Measurements from ENCODE around the gene LEKR1. TPM values are rescaled to one million over a fixed set of nuclear protein-coding genes. Genes with fewer than 3 reads are reported as not detected.
"Not testable (repeated sequence)": the region's sequence is repeated elsewhere in the genome, so short reads cannot be mapped to it uniquely, and the experiment has no call there.

The LEKR1 gene
- total and polyA plus RNA-seq, 2 donors (not counting 3 experiments of a cell fraction or from before 2014, with no cell fraction given): 0.07 to 0.64 TPM

- Histone ChIP-seq H3K9me3 (replicated peaks; ENCODE audit: control insufficient read depth, insufficient read depth, low read length) (no peaks in the 10 kb centered on the region), H4K20me1 (replicated peaks; ENCODE audit: control insufficient read depth, extremely low read depth, insufficient read depth, low read length) (no peaks in the 10 kb centered on the region), H2AFZ (ENCODE audit: low read depth, low read length) (no peak overlapping the region), H3K27ac (ENCODE audit: insufficient read depth, low read depth, low read length) (no peak overlapping the region), H3K4me2 (ENCODE audit: insufficient read depth, low read length) (no peak overlapping the region), H3K9ac (replicated peaks; ENCODE audit: extremely low read depth, insufficient read depth, low read length) (no peak overlapping the region), H3K36me3 (ENCODE audit: control insufficient read depth in 2 of 2, extremely low read depth in 1 of 2, insufficient read depth in 2 of 2, low read length in 2 of 2) (no peaks in the 10 kb centered on the region), H3K27me3 (ENCODE audit: control insufficient read depth in 2 of 2, insufficient read depth in 2 of 2, low read length in 2 of 2) (no peaks in the 10 kb centered on the region), H3K4me3 (replicated peaks in 1 of 3; ENCODE audit: insufficient read depth in 1 of 3, low read depth in 1 of 3, low read length in 3 of 3) (no peak overlapping the region), H3K79me2 (ENCODE audit: control insufficient read depth, insufficient read depth, low read length) (no peaks in the 10 kb centered on the region), H3K9me1 (replicated peaks; ENCODE audit: control insufficient read depth, extremely low read depth, insufficient read depth, low read length) (no peaks in the 10 kb centered on the region), H3K4me1 (ENCODE audit: control insufficient read depth, extremely low read depth, insufficient read depth, low read length) (no peaks in the 10 kb centered on the region)
- no peak for FAIRE-seq
- POLR2A ChIA-PET: no interaction called here
- DNase-seq (ENCODE audit: low read depth, low spot score): no peak
- dilution Hi-C loops (cut with MboI; ENCODE audit: extremely low pct_ligation_motif_present, low sequenced_read_pairs): no loop called here
- BruUV-seq (replicated peaks): no TSS peak
- intact Hi-C loops (cut with micrococcal nuclease): no loop called here
- CTCF ChIA-PET: no interaction called here
- TF ChIP-seq GATA2 (IDR thresholded peaks at IDR 0.05; ENCODE audit: insufficient read depth, insufficient read length, low read depth, low read length): no peak
- TF ChIP-seq FOS (IDR thresholded peaks at IDR 0.05; ENCODE audit: borderline replicate concordance, insufficient read depth, low read length): no peak
- TF ChIP-seq CTCF (IDR thresholded peaks at IDR 0.05; ENCODE audit: extremely low read depth in 1 of 2, insufficient read depth in 1 of 2, low read depth in 1 of 2, low read length in 2 of 2): no peak
- TF ChIP-seq JUN (IDR thresholded peaks at IDR 0.05; ENCODE audit: borderline replicate concordance, insufficient read depth, insufficient read length, low read depth): no peak
- no peak for TF ChIP-seq POLR2A (IDR thresholded peaks at IDR 0.05; ENCODE audit: low read depth, low read length)
- TF ChIP-seq EZH2 (IDR thresholded peaks at IDR 0.05; ENCODE audit: borderline replicate concordance, low read depth, low read length, severe bottlenecking): no peak
- TF ChIP-seq MYC (IDR thresholded peaks at IDR 0.05; ENCODE audit: low read depth, low read length): no peak
- TF ChIP-seq POLR2AphosphoS5 (IDR thresholded peaks at IDR 0.05; ENCODE audit: insufficient read depth, low read depth, low read length): no peak
- TF ChIP-seq MAX (IDR thresholded peaks at IDR 0.05; ENCODE audit: insufficient read depth, insufficient read length): no peak
Measured at GRCh38 chr3:156964577-156964976, 138.4 kb downstream of the LEKR1 start.

- H3K4me3 ChIP-seq (replicated peaks in 1 of 3; ENCODE audit: insufficient read depth in 1 of 3, low read depth in 1 of 3, low read length in 3 of 3); H3K4me1 ChIP-seq (ENCODE audit: control insufficient read depth, extremely low read depth, insufficient read depth, low read length); POLR2A ChIA-PET; FAIRE-seq; dilution Hi-C loops (cut with MboI; ENCODE audit: extremely low pct_ligation_motif_present, low sequenced_read_pairs); intact Hi-C loops (cut with micrococcal nuclease); H3K79me2 ChIP-seq (ENCODE audit: control insufficient read depth, insufficient read depth, low read length); CTCF ChIA-PET; H3K9ac ChIP-seq (replicated peaks; ENCODE audit: extremely low read depth, insufficient read depth, low read length); H4K20me1 ChIP-seq (replicated peaks; ENCODE audit: control insufficient read depth, extremely low read depth, insufficient read depth, low read length); H2AFZ ChIP-seq (ENCODE audit: low read depth, low read length); H3K27me3 ChIP-seq (ENCODE audit: control insufficient read depth in 2 of 2, insufficient read depth in 2 of 2, low read length in 2 of 2); H3K4me2 ChIP-seq (ENCODE audit: insufficient read depth, low read length); H3K9me3 ChIP-seq (replicated peaks; ENCODE audit: control insufficient read depth, insufficient read depth, low read length); H3K9me1 ChIP-seq (replicated peaks; ENCODE audit: control insufficient read depth, extremely low read depth, insufficient read depth, low read length); BruUV-seq (replicated peaks); DNase-seq (ENCODE audit: low read depth, low spot score); H3K27ac ChIP-seq (ENCODE audit: insufficient read depth, low read depth, low read length); H3K36me3 ChIP-seq (ENCODE audit: control insufficient read depth in 2 of 2, extremely low read depth in 1 of 2, insufficient read depth in 2 of 2, low read length in 2 of 2): not testable (repeated sequence)
Measured at GRCh38 chr3:156966349-156966748, 140.2 kb downstream of the LEKR1 start.

Data from endothelial cell of umbilical vein (primary cell).